ENCODE results near the gene SMG7.

Gene SMG7

DNA sequence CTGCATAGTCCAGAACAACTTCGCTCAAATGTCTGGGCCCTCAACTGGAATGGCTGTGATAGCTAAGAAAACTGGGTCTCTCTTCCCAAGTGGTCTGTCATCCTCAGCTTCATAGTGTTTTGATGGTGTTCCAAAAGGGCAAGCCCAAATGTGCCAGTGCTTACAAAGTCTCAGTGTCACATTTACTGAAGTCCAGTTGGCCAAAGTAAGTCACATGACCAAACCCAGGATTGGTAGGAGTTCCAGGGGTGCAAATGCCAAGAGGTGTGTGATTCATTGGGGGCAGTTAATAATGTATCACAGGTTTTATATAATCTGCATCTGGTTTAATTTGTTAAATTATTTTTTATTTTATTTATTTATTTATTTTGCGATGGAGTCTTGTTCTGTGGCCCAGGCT, 24.9 kb downstream of the SMG7 start:
- POLR2A ChIA-PET: no interaction called here
- no peak for TF ChIP-seq SP1 (IDR thresholded peaks at IDR 0.05)
- no peak for TF ChIP-seq ELF4 (IDR thresholded peaks at IDR 0.05)
- no peak for TF ChIP-seq LEF1 (IDR thresholded peaks at IDR 0.05; ENCODE audit: borderline replicate concordance)
- no peak for TF ChIP-seq ARNT (IDR thresholded peaks at IDR 0.05)
- TF ChIP-seq NFRKB (IDR thresholded peaks at IDR 0.05): no peak
- TF ChIP-seq, protein P1, sequence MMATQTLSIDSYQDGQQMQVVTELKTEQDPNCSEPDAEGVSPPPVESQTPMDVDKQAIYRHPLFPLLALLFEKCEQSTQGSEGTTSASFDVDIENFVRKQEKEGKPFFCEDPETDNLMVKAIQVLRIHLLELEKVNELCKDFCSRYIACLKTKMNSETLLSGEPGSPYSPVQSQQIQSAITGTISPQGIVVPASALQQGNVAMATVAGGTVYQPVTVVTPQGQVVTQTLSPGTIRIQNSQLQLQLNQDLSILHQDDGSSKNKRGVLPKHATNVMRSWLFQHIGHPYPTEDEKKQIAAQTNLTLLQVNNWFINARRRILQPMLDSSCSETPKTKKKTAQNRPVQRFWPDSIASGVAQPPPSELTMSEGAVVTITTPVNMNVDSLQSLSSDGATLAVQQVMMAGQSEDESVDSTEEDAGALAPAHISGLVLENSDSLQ (IDR thresholded peaks at IDR 0.05): no peak
- no peak for TF ChIP-seq L3MBTL2 (conservative IDR thresholded peaks at IDR 0.05)
- no peak for TF ChIP-seq SUZ12 (IDR thresholded peaks at IDR 0.05)
- TF ChIP-seq CTBP1 (IDR thresholded peaks at IDR 0.05; ENCODE audit: borderline replicate concordance): no peak
- no peak for TF ChIP-seq HDGF (IDR thresholded peaks at IDR 0.05; ENCODE audit: borderline replicate concordance)
- TF ChIP-seq ZNF384 (IDR thresholded peaks at IDR 0.05): no peak
- no peak for TF ChIP-seq FOXM1 (IDR thresholded peaks at IDR 0.05; ENCODE audit: borderline replicate concordance)
- no peak for TF ChIP-seq TARDBP (IDR thresholded peaks at IDR 0.05)
- no peak for TF ChIP-seq FOXA1 (IDR thresholded peaks at IDR 0.05)
- no peak for TF ChIP-seq BHLHE40 (IDR thresholded peaks at IDR 0.05; ENCODE audit: borderline replicate concordance)
- no peak for TF ChIP-seq FOXK2 (IDR thresholded peaks at IDR 0.05)
- DNase-seq (ENCODE audit: extremely low spot score): no peak
- CTCF ChIA-PET: no interaction called here

DNA sequence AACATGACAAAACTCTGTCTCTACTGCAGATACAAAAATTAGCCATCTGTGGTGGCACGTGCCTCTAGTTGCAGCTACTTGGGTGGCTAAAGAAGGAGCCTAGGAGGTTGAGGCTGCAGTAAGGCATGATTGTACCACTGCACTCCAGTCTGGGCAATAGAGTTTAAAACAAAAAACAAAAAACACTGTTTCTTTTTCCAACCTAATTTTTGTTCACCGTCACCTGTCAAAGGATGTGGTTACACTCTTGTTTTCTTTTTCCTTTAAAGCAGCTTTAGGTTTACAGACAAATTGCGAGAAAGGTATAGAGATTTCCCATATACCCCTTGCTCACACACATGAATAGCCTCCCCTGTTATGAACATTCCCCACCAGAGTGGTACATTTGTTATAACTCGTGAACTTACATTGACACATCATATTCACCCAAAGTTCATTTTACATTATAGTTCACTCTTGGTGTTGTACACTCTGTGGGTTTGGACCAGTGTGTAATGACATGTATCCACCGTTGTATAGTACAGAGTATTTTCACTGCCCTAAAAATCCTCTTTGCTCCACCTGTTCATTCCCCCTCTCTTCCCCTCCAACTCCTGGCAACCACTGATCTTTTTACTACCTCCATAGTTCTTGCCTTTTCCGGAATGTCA, 26.2 kb downstream of the SMG7 start:
- no peak for DNase-seq (ENCODE audit: extremely low spot score)
- POLR2A ChIA-PET: no interaction called here
- CTCF ChIA-PET: no interaction called here
- no peak for TF ChIP-seq FOXA1 (IDR thresholded peaks at IDR 0.05)
- TF ChIP-seq ARNT (IDR thresholded peaks at IDR 0.05): no peak
- no peak for TF ChIP-seq ZNF384 (IDR thresholded peaks at IDR 0.05)
- no peak for TF ChIP-seq FOXM1 (IDR thresholded peaks at IDR 0.05; ENCODE audit: borderline replicate concordance)
- no peak for TF ChIP-seq NFRKB (IDR thresholded peaks at IDR 0.05)
- no peak for TF ChIP-seq SP1 (IDR thresholded peaks at IDR 0.05)
- TF ChIP-seq LEF1 (IDR thresholded peaks at IDR 0.05; ENCODE audit: borderline replicate concordance): no peak
- TF ChIP-seq FOXK2 (IDR thresholded peaks at IDR 0.05): no peak
- no peak for TF ChIP-seq SUZ12 (IDR thresholded peaks at IDR 0.05)
- no peak for TF ChIP-seq CTBP1 (IDR thresholded peaks at IDR 0.05; ENCODE audit: borderline replicate concordance)
- TF ChIP-seq L3MBTL2 (conservative IDR thresholded peaks at IDR 0.05): no peak

DNA sequence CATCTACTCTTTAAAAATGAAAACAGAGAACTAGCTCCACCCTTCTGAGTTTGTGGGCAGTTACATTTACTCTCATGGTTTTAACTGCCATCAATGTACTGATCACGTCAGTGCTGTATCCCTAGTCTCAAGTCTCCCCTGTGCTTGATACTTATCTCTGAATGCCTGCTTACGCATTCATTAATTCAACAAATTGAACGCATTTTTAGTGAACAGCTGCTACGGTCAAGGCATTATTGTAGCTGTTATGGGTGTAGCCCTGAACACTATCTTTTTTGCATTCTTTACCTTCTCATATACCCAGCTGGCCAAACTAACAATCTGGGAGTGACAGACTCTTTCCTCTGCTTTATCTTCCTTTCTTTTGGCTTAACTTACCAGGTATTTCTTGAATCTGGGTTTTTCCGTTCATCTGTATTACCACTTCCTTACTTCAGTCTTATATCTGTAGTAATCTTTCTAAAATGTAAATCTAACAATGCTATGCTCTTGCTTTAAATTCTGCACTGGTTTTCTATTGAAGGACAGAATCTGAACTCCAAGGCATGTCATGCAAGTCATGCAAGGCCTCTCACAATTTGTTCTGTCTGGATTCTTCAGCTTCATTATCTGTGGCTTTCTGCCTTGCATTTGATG, 33.3 kb downstream of the SMG7 start:
- TF ChIP-seq FOXA1 (IDR thresholded peaks at IDR 0.05): no peak
- TF ChIP-seq FOXK2 (IDR thresholded peaks at IDR 0.05): no peak
- TF ChIP-seq ELF4 (IDR thresholded peaks at IDR 0.05): no peak
- TF ChIP-seq, protein P1 (IDR thresholded peaks at IDR 0.05): no peak
- TF ChIP-seq LEF1 (IDR thresholded peaks at IDR 0.05; ENCODE audit: borderline replicate concordance): no peak
- no peak for TF ChIP-seq BHLHE40 (IDR thresholded peaks at IDR 0.05; ENCODE audit: borderline replicate concordance)
- no peak for TF ChIP-seq HDGF (IDR thresholded peaks at IDR 0.05; ENCODE audit: borderline replicate concordance)
- no peak for TF ChIP-seq FOXM1 (IDR thresholded peaks at IDR 0.05; ENCODE audit: borderline replicate concordance)
- TF ChIP-seq SP1 (IDR thresholded peaks at IDR 0.05): no peak
- TF ChIP-seq TARDBP (IDR thresholded peaks at IDR 0.05): no peak
- TF ChIP-seq NFRKB (IDR thresholded peaks at IDR 0.05): no peak
- TF ChIP-seq SUZ12 (IDR thresholded peaks at IDR 0.05): no peak
- TF ChIP-seq ARNT (IDR thresholded peaks at IDR 0.05): no peak
- TF ChIP-seq ZNF384 (IDR thresholded peaks at IDR 0.05): no peak
- TF ChIP-seq CTBP1 (IDR thresholded peaks at IDR 0.05; ENCODE audit: borderline replicate concordance): no peak
- CTCF ChIA-PET: interaction anchor here (0.6 kb wide), 1 partner anchor 44 kb away, joined by 3 read pairs; no protein-coding TSS in a partner anchor
- POLR2A ChIA-PET: no interaction called here
- DNase-seq (ENCODE audit: extremely low spot score): no peak

DNA sequence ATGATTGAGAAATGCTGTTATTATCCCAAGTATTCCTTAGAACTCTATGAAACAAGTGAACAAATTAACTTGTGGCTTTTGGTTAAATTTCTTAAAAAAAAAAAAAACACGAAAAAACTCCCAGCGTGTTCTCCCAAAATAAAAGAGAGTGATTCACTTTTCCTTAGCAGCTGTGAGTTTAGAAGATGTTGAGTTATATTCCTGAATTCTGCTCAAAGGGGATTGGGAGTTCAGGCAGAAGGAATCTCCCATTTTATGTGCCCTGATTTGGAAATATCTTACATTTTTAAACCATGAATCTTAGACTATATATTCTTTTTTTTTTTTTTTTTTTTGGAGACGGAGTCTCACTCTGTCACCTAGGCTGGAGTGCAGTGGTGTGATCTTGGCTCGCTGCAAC, 34.3 kb downstream of the SMG7 start:
- POLR2A ChIA-PET: no interaction called here
- TF ChIP-seq TARDBP (IDR thresholded peaks at IDR 0.05) (no peak), BHLHE40 (IDR thresholded peaks at IDR 0.05; ENCODE audit: borderline replicate concordance) (no peak), SP1 (IDR thresholded peaks at IDR 0.05) (no peak), NFRKB (IDR thresholded peaks at IDR 0.05) (no peak), ELF4 (IDR thresholded peaks at IDR 0.05) (no peak), FOXM1 (IDR thresholded peaks at IDR 0.05; ENCODE audit: borderline replicate concordance) (no peak), SUZ12 (IDR thresholded peaks at IDR 0.05) (no peak), CTBP1 (IDR thresholded peaks at IDR 0.05; ENCODE audit: borderline replicate concordance) (no peak), FOXK2 (IDR thresholded peaks at IDR 0.05) (no peak), L3MBTL2 (conservative IDR thresholded peaks at IDR 0.05) (no peak), LEF1 (IDR thresholded peaks at IDR 0.05; ENCODE audit: borderline replicate concordance) (no peak), ZNF384 (IDR thresholded peaks at IDR 0.05) (no peak), ARNT (IDR thresholded peaks at IDR 0.05) (no peak), FOXA1 (IDR thresholded peaks at IDR 0.05) (no peak), HDGF (IDR thresholded peaks at IDR 0.05; ENCODE audit: borderline replicate concordance) (no peak)
- TF ChIP-seq, protein P1 (IDR thresholded peaks at IDR 0.05): no peak
- DNase-seq (ENCODE audit: extremely low spot score): no peak
- CTCF ChIA-PET: no interaction called here

DNA sequence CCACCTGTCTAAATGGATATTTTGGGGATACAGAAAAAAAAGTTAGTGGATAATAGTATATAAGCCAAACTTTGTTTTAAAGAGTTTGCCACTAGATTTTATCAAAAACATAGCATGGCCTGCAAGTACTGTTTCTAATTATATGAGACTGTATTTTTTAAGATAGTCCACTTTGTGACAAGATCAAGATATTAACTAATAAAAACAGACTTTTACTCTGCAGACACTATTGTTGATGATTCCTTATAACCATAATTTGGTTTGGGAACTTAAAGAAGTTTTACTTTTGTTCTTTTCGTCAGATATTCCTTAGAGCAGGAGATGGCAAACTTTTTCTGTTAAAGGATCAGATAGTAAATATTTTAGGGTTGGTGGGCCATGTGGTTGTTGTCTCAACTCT, 36.4 kb downstream of the SMG7 start:
- no peak for DNase-seq (ENCODE audit: extremely low spot score)
- POLR2A ChIA-PET: no interaction called here
- CTCF ChIA-PET: no interaction called here
- no peak for TF ChIP-seq LEF1 (IDR thresholded peaks at IDR 0.05; ENCODE audit: borderline replicate concordance)
- TF ChIP-seq, protein P1 (IDR thresholded peaks at IDR 0.05): no peak
- TF ChIP-seq SUZ12 (IDR thresholded peaks at IDR 0.05): no peak
- no peak for TF ChIP-seq ARNT (IDR thresholded peaks at IDR 0.05)
- TF ChIP-seq BHLHE40 (IDR thresholded peaks at IDR 0.05; ENCODE audit: borderline replicate concordance): no peak
- TF ChIP-seq CTBP1 (IDR thresholded peaks at IDR 0.05; ENCODE audit: borderline replicate concordance): no peak
- no peak for TF ChIP-seq FOXK2 (IDR thresholded peaks at IDR 0.05)
- no peak for TF ChIP-seq ZNF384 (IDR thresholded peaks at IDR 0.05)
- TF ChIP-seq FOXM1 (IDR thresholded peaks at IDR 0.05; ENCODE audit: borderline replicate concordance): no peak
- no peak for TF ChIP-seq FOXA1 (IDR thresholded peaks at IDR 0.05)

Data from HEK293T (cell line).